Measurements from ENCODE around the gene LCOR. TPM values are rescaled to one million over a fixed set of nuclear protein-coding genes. Genes with fewer than 3 reads are reported as not detected.

The LCOR gene
- total RNA-seq, 2 donors from 2014 or later: 36.9 to 43.3 TPM

DNA sequence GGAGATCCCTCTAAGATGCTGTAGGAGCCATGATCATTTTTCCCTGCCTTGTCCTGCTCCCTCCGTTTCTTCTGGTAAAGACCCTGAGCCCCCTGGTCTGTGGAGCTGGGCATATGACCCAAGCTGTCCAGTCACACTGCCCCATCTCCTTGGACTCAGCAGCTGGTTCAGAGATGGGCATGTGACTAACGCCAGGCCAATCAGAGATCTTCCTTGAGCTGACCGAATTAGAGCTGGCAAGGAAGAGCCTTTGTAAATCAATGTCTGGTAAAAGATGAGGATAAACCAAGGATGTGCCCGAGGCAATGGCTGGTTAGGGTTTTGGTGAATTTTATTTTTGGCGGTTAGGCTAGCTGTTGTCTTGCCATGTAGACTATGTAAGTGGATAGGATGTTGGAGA is 173.3 kb downstream of the LCOR start:
- Histone ChIP-seq H3K9me3 (ENCODE audit: control insufficient read depth, low read length) (peaks cover 15% of the 10 kb centered on the region), H3K36me3 (ENCODE audit: control insufficient read depth, insufficient read depth, low read length) (no peaks in the 10 kb centered on the region), H3K27me3 (ENCODE audit: control insufficient read depth, insufficient read depth, low read length, poor library complexity, severe bottlenecking) (no peaks in the 10 kb centered on the region), H3K4me3 (ENCODE audit: low read length) (no peak overlapping the region), H3K9ac (ENCODE audit: extremely low read depth, low read length, poor library complexity, severe bottlenecking) (no peak overlapping the region), H3K27ac (ENCODE audit: low read depth, low read length) (no peak overlapping the region), H3K4me1 (ENCODE audit: control insufficient read depth, insufficient read depth, low read length) (no peaks in the 10 kb centered on the region)
- no peak overlapping the region for H3K27ac Mint-ChIP-seq
- no peak for TF ChIP-seq CTCF (conservative IDR thresholded peaks at IDR 0.05)
- no peak overlapping the region for H3K4me3 Mint-ChIP-seq
- WGBS, 2 experiments (ENCODE audit: insufficient coverage in 1 of 2, insufficient read length in 1 of 2): 82 to 86% methylated on average over 4 to 5 of the region's 5 CpGs
- H3K36me3 Mint-ChIP-seq (ENCODE audit: low read depth): no peaks in the 10 kb centered on the region
- DNase-seq: no peak
- H3K9me3 Mint-ChIP-seq: peaks cover 12% of the 10 kb centered on the region
- H3K4me1 Mint-ChIP-seq: no peaks in the 10 kb centered on the region
- H3K27me3 Mint-ChIP-seq (ENCODE audit: insufficient read depth): no peaks in the 10 kb centered on the region

DNA sequence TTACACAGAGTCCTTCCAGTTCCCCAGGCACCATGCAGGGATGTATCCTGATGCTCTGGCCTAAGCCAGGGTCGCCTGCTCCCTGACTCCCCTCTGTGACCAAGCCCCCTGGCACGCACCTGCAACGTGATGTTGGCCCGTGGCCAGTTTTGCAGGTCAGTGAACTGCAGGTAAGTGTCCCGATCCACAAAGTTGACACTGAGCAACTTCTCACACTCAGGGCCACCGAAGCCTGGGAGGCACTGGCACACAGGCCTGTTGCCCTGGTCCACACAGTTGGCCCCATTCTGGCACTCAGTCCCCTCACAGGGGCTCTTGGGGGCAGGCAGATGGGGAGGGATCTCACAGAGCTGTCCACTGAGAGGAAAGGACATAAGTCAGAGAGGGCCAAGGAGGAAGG is 174.3 kb downstream of the LCOR start:
- TF ChIP-seq CTCF (conservative IDR thresholded peaks at IDR 0.05): no peak
- DNase-seq: peak; percentile 29
- Mint-ChIP-seq H3K27ac (no peak overlapping the region), H3K9me3 (peaks cover 12% of the 10 kb centered on the region), H3K4me3 (no peak overlapping the region), H3K36me3 (ENCODE audit: low read depth) (no peaks in the 10 kb centered on the region), H3K4me1 (no peaks in the 10 kb centered on the region), H3K27me3 (ENCODE audit: insufficient read depth) (no peaks in the 10 kb centered on the region)
- 82 to 86% methylated on average over 6 of the region's 6 CpGs for WGBS, 2 experiments (ENCODE audit: insufficient coverage in 1 of 2, insufficient read length in 1 of 2)
- Histone ChIP-seq H3K36me3 (ENCODE audit: control insufficient read depth, insufficient read depth, low read length) (no peaks in the 10 kb centered on the region), H3K27ac (ENCODE audit: low read depth, low read length) (no peak overlapping the region), H3K27me3 (ENCODE audit: control insufficient read depth, insufficient read depth, low read length, poor library complexity, severe bottlenecking) (no peaks in the 10 kb centered on the region), H3K9ac (ENCODE audit: extremely low read depth, low read length, poor library complexity, severe bottlenecking) (no peak overlapping the region), H3K4me3 (ENCODE audit: low read length) (no peak overlapping the region), H3K9me3 (ENCODE audit: control insufficient read depth, low read length) (peaks cover 15% of the 10 kb centered on the region), H3K4me1 (ENCODE audit: control insufficient read depth, insufficient read depth, low read length) (no peaks in the 10 kb centered on the region)

- WGBS, 2 experiments (ENCODE audit: insufficient coverage in 1 of 2, insufficient read length in 1 of 2): 92% methylated on average over 1 of the region's 1 CpG; no CpG with 5 or more reads in 1 of the 2 experiments
- H3K4me3 Mint-ChIP-seq: no peak overlapping the region
- Histone ChIP-seq H3K27me3 (ENCODE audit: control insufficient read depth, insufficient read depth, low read length, poor library complexity, severe bottlenecking) (no peaks in the 10 kb centered on the region), H3K36me3 (ENCODE audit: control insufficient read depth, insufficient read depth, low read length) (no peaks in the 10 kb centered on the region), H3K4me3 (ENCODE audit: low read length) (no peak overlapping the region), H3K27ac (ENCODE audit: low read depth, low read length) (no peak overlapping the region), H3K4me1 (ENCODE audit: control insufficient read depth, insufficient read depth, low read length) (no peaks in the 10 kb centered on the region), H3K9me3 (ENCODE audit: control insufficient read depth, low read length) (peaks cover 15% of the 10 kb centered on the region), H3K9ac (ENCODE audit: extremely low read depth, low read length, poor library complexity, severe bottlenecking) (no peak overlapping the region)
- TF ChIP-seq CTCF (conservative IDR thresholded peaks at IDR 0.05): no peak
- H3K36me3 Mint-ChIP-seq (ENCODE audit: low read depth): no peaks in the 10 kb centered on the region
- no peak for DNase-seq
- no peaks in the 10 kb centered on the region for H3K27me3 Mint-ChIP-seq (ENCODE audit: insufficient read depth)
- no peak overlapping the region for H3K27ac Mint-ChIP-seq
- peaks cover 12% of the 10 kb centered on the region for H3K9me3 Mint-ChIP-seq
- H3K4me1 Mint-ChIP-seq: no peaks in the 10 kb centered on the region
Measured at GRCh38 chr10:97007417-97007816, 175.3 kb downstream of the LCOR start.

Measured in endodermal cell (in vitro differentiated cells).